AG04450 (cell line): ENCODE results near the gene CIB4. TPM values are rescaled to one million over a fixed set of nuclear protein-coding genes. Genes with fewer than 3 reads are reported as not detected.

Experiments
- CTCF ChIA-PET: fragments of 300-600, 350-600 bp; formaldehyde crosslinking; extraction: SDS; loops from one replicate; lab custom pipeline; 2022; ENCODE audit warnings: antibody characterized with exemption, inconsistent platforms; lab: Charles Lee
- POLR2A ChIA-PET: fragments of 350-600 bp; formaldehyde crosslinking; extraction: SDS; loops from one replicate; lab custom pipeline; 2021; ENCODE audit warnings: antibody characterized with exemption, inconsistent platforms; lab: Yijun Ruan, JAX
- DNase-seq: peaks from one replicate; pipeline ENCODE4 v3.0.0-alpha.2; 2011; ENCODE audit warnings: low read depth, low spot score
- H3K27ac ChIP-seq: one replicate; pipeline ENCODE4 v1.5.1; 2012; ENCODE audit warnings: low read depth, low read length, control low read depth
- H3K27me3 ChIP-seq: one replicate; pipeline ENCODE4 v1.6.0; 2012; ENCODE audit warnings: low read length; ENCODE audit not compliant: control insufficient read depth, insufficient read depth
- H3K4me3 ChIP-seq: 2 replicates; pipeline ENCODE4 v1.5.1; 2011; ENCODE audit warnings: mild to moderate bottlenecking, low read depth, low read length, control low read depth
- H3K9me3 ChIP-seq: 2 replicates; pipeline ENCODE4 v1.5.1; 2012; ENCODE audit warnings: low read length; ENCODE audit not compliant: control insufficient read depth, insufficient read depth
- polyA plus RNA-seq: library from polyadenylated mRNA; depleted of rRNA; stranded (reverse); fragments of >200 nt; gene quantifications from 2 replicates; pipeline ENCODE4 v1.2.3, GENCODE V29; 2011
- TF ChIP-seq, protein P1 (sequence below): IDR thresholded peaks from 2 replicates; pipeline ENCODE4 v1.5.1; 2011; ENCODE audit warnings: low read depth, low read length, control low read depth, inconsistent platforms

The CIB4 gene
- polyA plus RNA-seq, 1 experiment = not detected

DNA sequence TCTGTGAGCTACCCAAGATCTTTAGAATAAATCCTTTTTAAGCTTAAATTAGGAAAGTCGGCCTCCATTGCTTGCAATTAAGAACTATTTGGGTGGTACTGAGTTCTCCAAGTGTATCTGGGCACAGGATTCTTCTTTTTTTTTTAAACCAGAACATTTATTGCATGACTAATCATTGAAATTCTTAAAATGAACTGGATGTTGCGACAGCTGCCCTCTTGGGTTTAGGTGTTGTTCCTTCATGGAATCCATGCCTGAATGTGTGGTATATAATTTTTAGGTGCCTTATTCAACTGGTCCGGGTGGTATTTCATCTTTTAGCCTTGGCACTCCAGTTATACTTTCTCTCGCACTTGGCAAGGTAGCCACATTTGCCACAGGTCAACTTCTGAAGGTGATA is 36.9 kb upstream of the CIB4 start:
- no peak overlapping the region for H3K4me3 ChIP-seq
- ChIA-PET POLR2A (no interaction called here), CTCF (no interaction called here)
- TF ChIP-seq, protein P1, sequence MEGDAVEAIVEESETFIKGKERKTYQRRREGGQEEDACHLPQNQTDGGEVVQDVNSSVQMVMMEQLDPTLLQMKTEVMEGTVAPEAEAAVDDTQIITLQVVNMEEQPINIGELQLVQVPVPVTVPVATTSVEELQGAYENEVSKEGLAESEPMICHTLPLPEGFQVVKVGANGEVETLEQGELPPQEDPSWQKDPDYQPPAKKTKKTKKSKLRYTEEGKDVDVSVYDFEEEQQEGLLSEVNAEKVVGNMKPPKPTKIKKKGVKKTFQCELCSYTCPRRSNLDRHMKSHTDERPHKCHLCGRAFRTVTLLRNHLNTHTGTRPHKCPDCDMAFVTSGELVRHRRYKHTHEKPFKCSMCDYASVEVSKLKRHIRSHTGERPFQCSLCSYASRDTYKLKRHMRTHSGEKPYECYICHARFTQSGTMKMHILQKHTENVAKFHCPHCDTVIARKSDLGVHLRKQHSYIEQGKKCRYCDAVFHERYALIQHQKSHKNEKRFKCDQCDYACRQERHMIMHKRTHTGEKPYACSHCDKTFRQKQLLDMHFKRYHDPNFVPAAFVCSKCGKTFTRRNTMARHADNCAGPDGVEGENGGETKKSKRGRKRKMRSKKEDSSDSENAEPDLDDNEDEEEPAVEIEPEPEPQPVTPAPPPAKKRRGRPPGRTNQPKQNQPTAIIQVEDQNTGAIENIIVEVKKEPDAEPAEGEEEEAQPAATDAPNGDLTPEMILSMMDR = no peak
- H3K9me3 ChIP-seq = no peaks in the 10 kb centered on the region; the same call in 1 of the 2 replicates
- DNase-seq = no peak
- H3K27me3 ChIP-seq = peaks cover 42% of the 10 kb centered on the region
- H3K27ac ChIP-seq = no peak overlapping the region

- CTCF ChIA-PET = interaction anchor here (0.6 kb wide), 2 partner anchors 110 to 460 kb away, joined by 3 to 4 read pairs; no protein-coding TSS in a partner anchor
- no peak for DNase-seq
Measured at GRCh38 chr2:26675651-26676255, 34.6 kb upstream of the CIB4 start.

DNA sequence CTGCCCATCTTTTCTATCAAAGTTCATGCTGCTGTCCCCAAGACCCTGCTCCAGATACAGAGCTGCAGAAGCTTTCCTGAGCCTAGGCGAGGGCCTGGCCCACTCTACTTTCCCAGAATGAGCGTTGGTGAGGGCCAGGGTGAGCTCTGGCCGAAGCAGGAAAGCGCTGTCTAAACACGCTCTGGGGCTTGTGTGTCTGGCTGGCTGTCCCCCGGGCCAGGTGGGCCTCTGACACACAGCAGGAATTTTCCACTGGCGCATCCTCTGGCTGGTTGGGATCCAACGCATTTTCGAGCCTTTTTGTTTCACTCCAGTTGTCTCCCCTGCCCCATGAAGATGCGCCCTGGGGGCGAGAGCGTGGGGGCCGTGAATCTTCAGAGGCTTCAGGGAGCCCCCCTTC is 33.6 kb upstream of the CIB4 start:
- no peak overlapping the region for H3K4me3 ChIP-seq
- peaks cover 43% of the 10 kb centered on the region for H3K27me3 ChIP-seq
- POLR2A ChIA-PET = no interaction called here
- CTCF ChIA-PET = no interaction called here
- no peaks in the 10 kb centered on the region; the same call in 1 of the 2 replicates for H3K9me3 ChIP-seq
- DNase-seq = no peak
- TF ChIP-seq, protein P1 = no peak
- H3K27ac ChIP-seq = no peak overlapping the region

More at GRCh38 chr2:26675651-26676255, 34.6 kb upstream of the CIB4 start:
- TF ChIP-seq, protein P1 = no peak
- no peaks in the 10 kb centered on the region; the same call in 1 of the 2 replicates for H3K9me3 ChIP-seq
- no peak overlapping the region for H3K27ac ChIP-seq
- POLR2A ChIA-PET = no interaction called here
- no peak overlapping the region for H3K4me3 ChIP-seq
- H3K27me3 ChIP-seq = peaks cover 42% of the 10 kb centered on the region

- no peak for DNase-seq
- CTCF ChIA-PET = no interaction called here
- no peak overlapping the region for H3K4me3 ChIP-seq
- peaks cover 39% of the 10 kb centered on the region for H3K27me3 ChIP-seq
- POLR2A ChIA-PET = no interaction called here
- no peak overlapping the region for H3K27ac ChIP-seq
- H3K9me3 ChIP-seq = no peaks in the 10 kb centered on the region; the same call in 1 of the 2 replicates
- TF ChIP-seq, protein P1 = no peak
Measured at GRCh38 chr2:26674002-26674751, 33.0 kb upstream of the CIB4 start.

DNA sequence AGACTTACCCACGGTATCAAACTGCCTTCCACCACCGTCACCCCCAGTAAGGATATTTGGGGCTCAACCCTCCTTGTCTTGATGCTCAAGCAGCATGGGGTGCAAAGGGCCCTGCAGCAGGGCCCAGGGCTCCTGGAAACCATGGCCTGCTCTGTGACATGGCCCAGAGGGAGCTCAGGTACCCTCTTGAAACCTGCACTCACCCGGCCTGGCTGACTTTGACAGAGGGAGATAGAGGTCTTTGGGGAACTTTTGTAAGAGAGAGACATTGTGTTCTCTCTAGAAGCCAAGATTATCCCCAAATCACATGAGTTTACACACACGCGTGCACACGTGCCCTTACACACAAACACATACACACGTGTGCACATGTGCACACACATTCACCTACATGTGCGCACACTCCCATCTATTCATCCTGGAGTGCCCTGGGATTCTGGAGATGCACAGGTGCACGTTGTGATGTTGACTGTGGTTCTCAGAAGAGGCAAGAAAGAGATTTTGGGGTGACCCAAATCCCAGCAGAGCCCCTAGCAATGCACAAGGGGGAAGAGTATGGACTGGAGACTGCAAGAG is 31.7 kb upstream of the CIB4 start:
- Histone ChIP-seq H3K27ac (no peak overlapping the region), H3K4me3 (no peak overlapping the region), H3K9me3 (no peaks in the 10 kb centered on the region; the same call in 1 of the 2 replicates), H3K27me3 (peaks cover 35% of the 10 kb centered on the region)
- DNase-seq = no peak
- TF ChIP-seq, protein P1 = no peak
- ChIA-PET POLR2A (no interaction called here), CTCF (no interaction called here)
